Measurements from ENCODE around the gene HS6ST3.

The HS6ST3 gene

GRCh38 chr13:96673825-96674224 is 583.9 kb downstream of the HS6ST3 start:
- DNase-seq: no peak

DNA sequence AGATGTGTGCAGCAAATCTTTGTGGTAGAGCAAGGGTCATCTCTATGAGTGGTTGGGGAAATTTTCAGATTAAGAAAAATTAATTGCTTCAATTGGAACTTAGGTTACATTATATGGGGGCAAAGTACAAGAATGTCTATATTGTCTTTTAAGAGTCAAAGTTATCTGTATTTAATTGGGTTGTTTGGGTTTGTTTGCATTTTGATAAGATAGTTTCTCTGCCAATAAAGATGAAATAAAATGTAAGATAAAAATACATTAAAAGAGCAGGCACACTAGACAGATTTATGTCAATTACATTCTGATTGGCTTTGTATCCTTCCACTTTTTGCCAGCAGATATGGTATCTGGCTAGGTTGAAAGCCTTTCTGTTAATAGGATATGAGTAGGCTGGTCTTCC is 587.1 kb downstream of the HS6ST3 start:
- DNase-seq: no peak

DNA sequence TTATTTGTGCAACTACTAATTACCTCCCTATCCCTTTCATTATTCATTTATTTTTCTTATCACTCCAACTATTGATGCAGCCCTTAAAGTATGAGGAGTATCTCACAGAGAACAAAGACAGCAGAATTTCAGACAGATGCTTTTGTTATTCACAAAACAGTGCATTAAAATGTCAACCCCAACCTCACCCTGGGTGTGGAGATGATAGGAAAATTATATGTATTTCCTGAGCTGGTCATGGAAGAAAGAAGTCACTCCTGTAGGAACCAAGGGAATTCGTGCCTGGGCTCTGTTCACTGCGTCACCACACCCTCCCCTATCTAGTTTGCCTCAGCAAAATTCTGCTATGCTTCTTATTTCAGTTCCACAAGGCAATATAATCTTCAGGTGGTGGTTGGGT is 588.9 kb downstream of the HS6ST3 start:
- DNase-seq: no peak

DNA sequence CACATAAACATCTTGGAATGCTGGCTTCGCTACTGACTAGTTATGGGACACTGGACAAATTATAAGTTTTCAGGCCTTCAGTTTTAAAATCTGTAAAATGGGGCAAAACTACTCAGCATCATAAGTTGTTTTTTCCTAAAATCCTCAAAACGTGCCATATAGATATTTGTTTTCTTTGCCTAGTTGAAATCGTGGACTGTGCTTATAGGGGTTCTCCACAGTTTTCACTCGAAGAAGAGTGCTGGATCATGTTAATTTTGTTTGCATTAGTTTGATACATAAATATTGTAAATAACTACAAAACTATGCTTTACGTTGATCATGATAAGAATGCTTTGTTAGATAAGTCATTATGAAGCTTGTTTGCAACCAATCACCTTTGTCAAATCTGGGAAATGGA is 591.0 kb downstream of the HS6ST3 start:
- DNase-seq: no peak

DNA sequence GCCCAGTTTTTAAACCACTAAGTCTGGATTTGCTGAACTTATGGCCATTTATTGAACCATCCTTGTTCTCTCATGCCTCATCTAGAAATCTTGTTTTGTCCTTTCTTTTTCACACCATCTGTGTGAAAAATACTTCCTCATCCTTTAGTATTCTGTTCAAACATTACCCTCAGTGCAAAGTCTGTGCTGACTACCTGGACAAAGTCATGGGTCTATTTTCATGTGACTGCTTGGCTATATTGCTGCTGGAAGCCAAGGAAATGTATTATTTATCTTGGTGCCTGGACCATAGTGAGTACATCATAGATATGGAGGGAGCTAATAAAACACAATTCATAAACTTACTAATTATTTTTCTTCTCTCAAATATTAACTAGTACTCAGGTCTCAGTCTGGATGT is 591.9 kb downstream of the HS6ST3 start:
- no peak for DNase-seq

DNA sequence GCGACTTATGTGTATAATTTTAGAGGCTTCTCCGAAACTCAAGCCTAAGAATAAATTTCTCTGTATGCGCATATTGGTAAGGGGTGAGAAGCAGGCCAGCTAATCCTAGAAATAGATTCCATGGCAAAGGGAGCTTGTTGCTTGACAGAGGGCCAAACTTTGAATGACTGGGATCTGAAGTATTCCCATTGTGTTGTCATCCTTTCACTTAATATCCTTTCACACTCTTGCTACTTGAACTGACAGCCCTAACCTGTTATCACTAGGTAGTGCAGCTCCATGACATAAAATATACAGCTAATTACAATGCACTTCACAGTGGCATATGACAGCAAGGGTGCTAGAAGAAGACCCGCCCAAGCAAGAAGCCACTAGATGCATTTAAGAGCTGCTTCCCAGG is 594.6 kb downstream of the HS6ST3 start:
- DNase-seq: no peak

- no peak for DNase-seq
Observed at GRCh38 chr13:96684907-96685306, 595.0 kb downstream of the HS6ST3 start.

- DNase-seq: no peak
Observed at GRCh38 chr13:96686286-96686685, 596.4 kb downstream of the HS6ST3 start.

DNA sequence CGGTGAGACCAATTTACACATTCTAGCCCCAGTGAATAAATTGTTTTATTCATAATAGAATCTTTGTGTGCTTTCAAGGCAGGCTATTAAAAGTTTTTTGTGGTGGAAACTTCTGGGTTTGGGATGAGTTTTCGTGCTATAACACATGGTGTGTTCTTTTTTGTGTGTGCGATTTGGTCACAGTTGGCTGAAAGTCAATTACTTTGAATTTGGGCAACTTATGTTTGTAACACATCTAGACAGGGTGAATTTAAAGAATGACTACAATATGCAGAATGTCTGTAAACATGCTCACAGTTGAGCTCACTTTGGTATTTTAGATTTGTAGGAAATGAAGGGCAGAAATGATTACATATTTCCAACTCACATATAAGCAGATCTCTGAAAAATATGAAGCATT is 597.3 kb downstream of the HS6ST3 start:
- no peak for DNase-seq

- no peak for DNase-seq
Observed at GRCh38 chr13:96690998-96691397, 601.1 kb downstream of the HS6ST3 start.

DNA sequence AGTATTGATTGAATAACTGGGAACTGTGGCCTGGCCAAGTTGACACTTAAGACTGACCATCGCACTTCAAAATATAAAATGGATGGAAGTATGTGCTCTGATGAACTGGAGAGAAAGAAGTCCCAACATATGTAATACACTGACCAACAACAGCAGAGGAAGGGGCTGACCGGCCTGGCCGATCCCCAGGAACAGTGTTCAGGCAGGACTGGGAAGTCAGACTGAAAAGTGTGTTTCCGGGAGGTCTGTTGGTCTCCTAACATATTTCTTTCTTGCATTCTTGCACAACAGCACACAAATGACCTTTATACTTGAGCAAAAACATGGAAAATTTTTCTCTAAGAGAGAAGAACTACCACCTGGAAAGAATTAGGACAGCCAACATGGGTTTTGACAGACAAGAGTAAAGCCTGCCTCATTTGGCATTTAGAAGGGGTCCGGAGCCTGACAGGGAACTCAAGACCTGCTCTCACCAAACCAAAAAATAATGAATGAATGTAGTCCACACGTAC is 606.5 kb downstream of the HS6ST3 start:
- DNase-seq: no peak

- no peak for DNase-seq
Observed at GRCh38 chr13:96700657-96701056, 610.8 kb downstream of the HS6ST3 start.

GRCh38 chr13:96707146-96707545 is 617.2 kb downstream of the HS6ST3 start:
- no peak for DNase-seq

DNA sequence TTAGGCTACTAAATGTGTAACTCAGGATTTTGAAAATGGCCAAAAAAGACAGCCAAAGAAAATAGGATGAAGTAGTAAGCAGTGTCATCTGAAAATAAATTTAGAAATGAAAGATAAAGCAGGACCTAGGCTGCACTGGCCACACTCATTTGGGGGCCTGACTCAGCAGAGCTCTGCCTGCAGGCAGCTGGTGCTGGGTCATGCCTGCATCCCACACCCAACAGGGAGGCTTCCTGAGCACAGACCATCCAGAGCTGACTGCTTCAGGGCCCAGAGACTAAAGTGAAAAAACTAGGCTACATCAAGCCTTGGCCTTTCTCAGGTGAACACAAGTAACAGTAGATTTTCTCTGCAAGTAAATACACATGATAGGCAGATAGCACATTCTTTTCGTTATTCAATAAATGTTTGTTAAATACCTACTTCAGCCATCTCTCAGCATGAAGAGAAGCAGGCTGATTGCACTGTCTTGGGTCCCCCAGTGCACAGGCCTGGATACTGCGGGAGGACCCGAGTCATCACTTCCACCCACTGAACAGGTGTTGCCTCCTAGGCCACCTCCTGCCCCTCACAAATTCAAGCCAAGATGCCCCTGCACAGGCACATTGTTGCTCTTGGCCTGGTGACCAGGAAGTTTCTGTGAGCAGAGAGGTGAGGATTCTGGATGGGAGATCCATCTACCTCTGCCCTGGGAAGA is 620.4 kb downstream of the HS6ST3 start:
- no peak for DNase-seq

DNA sequence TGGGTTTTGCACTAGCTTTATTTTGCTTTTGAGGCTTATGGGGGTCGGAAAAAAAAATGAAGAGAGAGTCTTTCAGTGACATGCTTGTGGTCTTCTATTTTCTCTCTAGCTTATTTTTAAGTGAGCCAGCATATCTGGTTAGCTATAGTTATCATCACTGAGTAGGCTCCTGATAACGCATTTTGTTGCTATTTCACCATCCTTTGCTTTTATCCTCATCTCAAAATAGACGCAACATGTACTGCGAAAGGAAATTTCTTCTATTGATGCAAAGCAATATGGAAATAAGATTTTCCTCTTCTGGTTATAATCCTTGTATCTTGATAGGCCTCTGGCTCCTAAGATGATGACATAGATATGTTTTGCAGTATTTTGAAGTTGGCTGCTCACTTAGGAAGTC is 630.5 kb downstream of the HS6ST3 start:
- no peak for DNase-seq

- DNase-seq: no peak
Observed at GRCh38 chr13:96726651-96727050, 636.7 kb downstream of the HS6ST3 start.

DNA sequence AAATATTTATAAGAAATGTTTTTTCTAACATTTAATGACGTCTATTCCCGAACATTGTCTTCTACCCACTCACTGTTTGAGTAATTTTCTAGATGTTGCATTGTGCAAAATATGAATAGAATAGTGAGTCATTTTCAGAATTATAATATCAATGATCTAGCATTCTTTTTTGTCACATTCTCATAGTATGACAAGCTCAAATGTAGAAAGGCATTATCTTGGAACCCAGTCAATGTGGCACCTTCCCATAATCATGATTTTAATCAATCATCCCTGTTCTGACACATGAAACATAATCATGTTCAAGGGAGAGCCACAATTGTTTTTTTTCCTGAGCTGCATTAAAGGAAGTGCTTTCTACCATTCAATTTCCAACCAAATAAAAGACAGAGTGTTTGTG is 638.6 kb downstream of the HS6ST3 start:
- DNase-seq: no peak

- DNase-seq: no peak
Observed at GRCh38 chr13:96730676-96731075, 640.8 kb downstream of the HS6ST3 start.

DNA sequence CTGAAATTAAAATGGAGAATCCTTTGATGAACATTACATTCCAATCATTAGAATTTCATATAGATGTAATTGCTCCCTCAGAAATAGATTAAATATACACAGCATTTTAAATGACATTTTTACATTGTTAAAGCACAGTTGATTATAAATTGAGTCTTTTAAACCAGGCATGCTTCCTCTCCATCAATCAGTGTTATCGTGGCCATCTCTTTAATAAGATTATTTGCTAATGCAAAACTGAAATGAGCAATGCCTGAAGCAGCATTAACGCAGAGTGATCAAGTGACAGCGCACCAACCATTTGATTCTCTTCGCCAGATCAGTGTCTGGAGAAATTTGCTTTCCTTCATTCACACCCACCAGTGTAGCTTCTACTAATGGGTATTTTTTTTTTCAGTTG is 644.6 kb downstream of the HS6ST3 start:
- DNase-seq: no peak

DNA sequence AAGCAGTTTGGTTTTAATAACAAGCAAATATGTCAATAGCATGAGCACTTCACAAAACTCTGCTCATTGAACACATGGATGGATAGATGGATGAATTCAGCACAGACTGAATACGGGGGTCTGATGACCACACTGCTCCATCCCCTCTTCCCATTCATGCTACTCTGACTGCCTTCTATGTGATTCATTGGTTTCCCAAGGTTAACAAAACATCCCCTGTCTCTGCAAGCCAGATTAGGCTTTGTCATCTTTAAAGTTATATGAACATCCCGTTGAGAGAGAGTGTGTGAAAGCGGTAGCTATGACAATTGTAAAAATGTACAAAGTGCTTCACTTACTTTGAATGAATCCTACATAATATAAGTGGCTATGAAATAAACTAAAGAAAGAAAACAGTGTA is 651.9 kb downstream of the HS6ST3 start:
- no peak for DNase-seq

GRCh38 chr13:96743296-96744089 is 653.6 kb downstream of the HS6ST3 start:
- no peak for DNase-seq

- DNase-seq: no peak
Observed at GRCh38 chr13:96744367-96745331, 654.7 kb downstream of the HS6ST3 start.

- DNase-seq: no peak
Observed at GRCh38 chr13:96746886-96747285, 657.0 kb downstream of the HS6ST3 start.

Measured in NCI-H2227 treated with DMSO at 0.1 percent for 48 hours (cell line).